PC-3 (cell line): ENCODE results near the gene MGAT4A. TPM values are rescaled to one million over a fixed set of nuclear protein-coding genes. Genes with fewer than 3 reads are reported as not detected.

Experiments used
- ATAC-seq: fragments of 200-7000 bp; cut with Tn5 transposase; 2 replicates; pipeline ENCODE4 v1.9.1; 2020; ENCODE audit warnings: mild to moderate bottlenecking, moderate library complexity
- BruUV-seq: library from RNA; stranded (reverse); fragments of 400-500 nt; replicated peaks from 2 replicates; lab custom pipeline; 2021; lab: Mats Ljungman, UMichigan
- CTCF ChIA-PET: fragments of 300-600 bp; sonication (Branson Sonifier 250); formaldehyde crosslinking; loops from one replicate; lab custom pipeline; 2022; ENCODE audit warnings: antibody characterized with exemption; lab: Charles Lee
- POLR2A ChIA-PET: fragments of 300-600 bp; sonication (Branson Sonifier 250); formaldehyde crosslinking; loops from one replicate; lab custom pipeline; 2022; ENCODE audit warnings: antibody characterized with exemption; ENCODE audit not compliant: unreplicated experiment; lab: Charles Lee
- DNase-seq: peaks from one replicate; pipeline ENCODE4 v3.0.0-alpha.2; 2015
- H2AFZ ChIP-seq: fragments of 300-600 bp; sonication (generic); 2 replicates; pipeline ENCODE4 v1.6.0; 2016; ENCODE audit warnings: antibody characterized with exemption, low read length
- H3F3A ChIP-seq: fragments of 300-600 bp; sonication (generic); one replicate; pipeline ENCODE4 v1.6.0; 2017; ENCODE audit warnings: antibody characterized with exemption, low read length, control low read depth, mild to moderate bottlenecking; ENCODE audit not compliant: unreplicated experiment
- H3K27ac ChIP-seq: fragments of 300-600 bp; sonication (generic); 2 replicates; pipeline ENCODE4 v1.5.1; 2016; ENCODE audit warnings: mild to moderate bottlenecking, low read length
- H3K27me3 ChIP-seq: fragments of 300-600 bp; sonication (generic); 2 replicates; pipeline ENCODE4 v1.6.1; 2016; ENCODE audit warnings: low read length, mixed read lengths
- H3K36me3 ChIP-seq: fragments of 300-600 bp; sonication (generic); 2 replicates; pipeline ENCODE4 v1.6.1; 2016; ENCODE audit warnings: low read depth, mixed run types, low read length, mixed read lengths
- H3K4me1 ChIP-seq: fragments of 300-600 bp; sonication (generic); 2 replicates; pipeline ENCODE4 v1.5.1; 2016; ENCODE audit warnings: low read length; ENCODE audit not compliant: insufficient read depth
- H3K4me2 ChIP-seq: fragments of 300-600 bp; sonication (generic); 2 replicates; pipeline ENCODE4 v1.6.0; 2016; ENCODE audit warnings: low read length
- H3K4me3 ChIP-seq: fragments of 300-600 bp; sonication (generic); 2 replicates; pipeline ENCODE4 v1.5.1; 2016; ENCODE audit warnings: mild to moderate bottlenecking, low read length, mixed read lengths
- H3K79me2 ChIP-seq: fragments of 300-600 bp; sonication (generic); 2 replicates; pipeline ENCODE4 v1.6.1; 2017; ENCODE audit warnings: low read length, mixed read lengths
- H3K9ac ChIP-seq: fragments of 300-600 bp; sonication (generic); 2 replicates; pipeline ENCODE4 v1.6.0; 2016; ENCODE audit warnings: mild to moderate bottlenecking, low read length
- H3K9me2 ChIP-seq: fragments of 300-600 bp; sonication (generic); replicated peaks from 2 replicates; pipeline ENCODE4 v1.6.1; 2016; ENCODE audit warnings: mixed run types, low read length, mixed read lengths
- H3K9me3 ChIP-seq: fragments of 300-600 bp; sonication (generic); 2 replicates; pipeline ENCODE4 v1.6.1; 2016; ENCODE audit warnings: low read length, mixed read lengths
- H4K20me1 ChIP-seq: fragments of 300-600 bp; sonication (generic); 2 replicates; pipeline ENCODE4 v1.6.1; 2016; ENCODE audit warnings: low read length, mixed read lengths
- CTCF ChIP-seq: fragments of 300-600 bp; sonication (generic); conservative IDR thresholded peaks from 2 replicates; pipeline ENCODE4 v1.5.1; 2017; ENCODE audit warnings: antibody characterized with exemption, low read depth, mild to moderate bottlenecking, low read length
- EZH2 ChIP-seq: fragments of 300-600 bp; sonication (generic); IDR thresholded peaks from one replicate; pipeline ENCODE4 v1.6.1; 2017; ENCODE audit warnings: antibody characterized with exemption, mild to moderate bottlenecking, low read length; ENCODE audit not compliant: unreplicated experiment
- EZH2phosphoT487 ChIP-seq: fragments of 300-600 bp; sonication (generic); IDR thresholded peaks from 2 replicates; pipeline ENCODE4 v1.6.1; 2018; ENCODE audit warnings: mild to moderate bottlenecking, antibody characterized with exemption, low read length, borderline replicate concordance
- intact Hi-C: fragments of 100-400 bp; cut with micrococcal nuclease; formaldehyde crosslinking; loops from 2 replicates; pipeline ENCODE4 v1.9.0; 2023
- total RNA-seq: library from RNA; depleted of rRNA; stranded (reverse); fragments of >200 nt; gene quantifications from 2 replicates; pipeline ENCODE4 v1.2.3, GENCODE V29; 2014

The MGAT4A gene
- total RNA-seq, 1 experiment from 2014 or later: 6.1 TPM

- Histone ChIP-seq H3K9me3 (no peaks in the 10 kb centered on the region), H3F3A (no peaks in the 10 kb centered on the region), H3K4me3 (no peak overlapping the region), H3K27ac (no peak overlapping the region), H2AFZ (no peak overlapping the region), H3K4me2 (no peak overlapping the region), H3K9me2 (no peaks in the 10 kb centered on the region), H3K9ac (no peak overlapping the region), H3K36me3 (0 out of 2 replicates have a peak, but pooled peaks cover 4% of the 10 kb centered on the region), H3K4me1 (0 out of 2 replicates have a peak, but pooled peaks cover under 1% of the 10 kb centered on the region), H4K20me1 (no peaks in the 10 kb centered on the region), H3K79me2 (no peaks in the 10 kb centered on the region), H3K27me3 (no peaks in the 10 kb centered on the region)
- BruUV-seq: no TSS peak
- intact Hi-C loops: no loop called here
- DNase-seq: no peak
- POLR2A ChIA-PET: no interaction called here
- no peak for ATAC-seq
- TF ChIP-seq EZH2phosphoT487: no peak
- TF ChIP-seq CTCF: no peak
- no peak for TF ChIP-seq EZH2
- CTCF ChIA-PET: no interaction called here
Measured at GRCh38 chr2:98658816-98659490, 72.0 kb downstream of the MGAT4A start.

- H3K27ac ChIP-seq: no peak overlapping the region
- 0 out of 2 replicates have a peak, but pooled peaks cover 4% of the 10 kb centered on the region for H3K36me3 ChIP-seq
- no peak overlapping the region for H3K4me3 ChIP-seq
- H3F3A ChIP-seq: no peaks in the 10 kb centered on the region
- no peaks in the 10 kb centered on the region for H3K79me2 ChIP-seq
- DNase-seq: no peak
- no peak overlapping the region for H3K9ac ChIP-seq
- H3K9me2 ChIP-seq: no peaks in the 10 kb centered on the region
- no peaks in the 10 kb centered on the region for H3K9me3 ChIP-seq
- ATAC-seq: no peak
- BruUV-seq: no TSS peak
- H4K20me1 ChIP-seq: no peaks in the 10 kb centered on the region
- CTCF ChIA-PET: interaction anchor here (0.6 kb wide), 1 partner anchor 376 kb away, joined by 8 read pairs; no protein-coding TSS in a partner anchor
- H3K4me1 ChIP-seq: no peaks in the 10 kb centered on the region
- intact Hi-C loops: no loop called here
- no peak for TF ChIP-seq EZH2phosphoT487
- H2AFZ ChIP-seq: no peak overlapping the region
- POLR2A ChIA-PET: no interaction called here
- H3K27me3 ChIP-seq: no peaks in the 10 kb centered on the region
- no peak overlapping the region for H3K4me2 ChIP-seq
Measured at GRCh38 chr2:98656800-98657199, 74.1 kb downstream of the MGAT4A start.

- BruUV-seq: no TSS peak
- H3K4me1 ChIP-seq: no peaks in the 10 kb centered on the region
- H3F3A ChIP-seq: no peaks in the 10 kb centered on the region
- no peak overlapping the region for H3K4me2 ChIP-seq
- H2AFZ ChIP-seq: no peak overlapping the region
- no peak overlapping the region for H3K27ac ChIP-seq
- H3K9ac ChIP-seq: no peak overlapping the region
- H3K27me3 ChIP-seq: no peaks in the 10 kb centered on the region
- no peak overlapping the region for H3K4me3 ChIP-seq
- H3K79me2 ChIP-seq: no peaks in the 10 kb centered on the region
- ATAC-seq: no peak
- no peaks in the 10 kb centered on the region for H3K9me2 ChIP-seq
- TF ChIP-seq EZH2phosphoT487 (no peak), CTCF (no peak), EZH2 (no peak)
- ChIA-PET POLR2A (no interaction called here), CTCF (no interaction called here)
- intact Hi-C loops: loop anchor here (5.0 kb wide), 1 partner anchor 42 kb away; no protein-coding TSS in a partner anchor
- H4K20me1 ChIP-seq: no peaks in the 10 kb centered on the region
- H3K9me3 ChIP-seq: no peaks in the 10 kb centered on the region
- H3K36me3 ChIP-seq: no peaks in the 10 kb centered on the region
- DNase-seq: no peak
Measured at GRCh38 chr2:98654699-98655495, 76.0 kb downstream of the MGAT4A start.
